GM12892 (cell line): ENCODE data around the gene WSCD2.

ENCODE experiments used
- POLR2A ChIP-seq: IDR thresholded peaks from 2 replicates; pipeline ENCODE4 v1.6.1; 2011; ENCODE audit warnings: low read depth, low read length, control low read depth
- POLR2AphosphoS5 ChIP-seq: IDR thresholded peaks from 2 replicates; pipeline ENCODE4 v1.6.1; 2011; ENCODE audit warnings: low read depth, low read length, control low read depth

GRCh38 chr12:108239378-108239777, 110.3 kb downstream of the WSCD2 start:
- TF ChIP-seq POLR2A (no peak), POLR2AphosphoS5 (no peak)
